GM18519 (cell line): ENCODE measurements around the gene PPP1CA.
A peak's percentile ranks its signal among the peaks of the same experiment; 100 is the strongest.

ENCODE experiments used
- ATAC-seq: cut with Tn5 transposase; IDR thresholded peaks from one replicate; pipeline ENCODE4 v1.9.1; 2021; ENCODE audit warnings: mild to moderate bottlenecking, moderate library complexity; ENCODE audit not compliant: unreplicated experiment, low FRiP score

The PPP1CA gene

DNA sequence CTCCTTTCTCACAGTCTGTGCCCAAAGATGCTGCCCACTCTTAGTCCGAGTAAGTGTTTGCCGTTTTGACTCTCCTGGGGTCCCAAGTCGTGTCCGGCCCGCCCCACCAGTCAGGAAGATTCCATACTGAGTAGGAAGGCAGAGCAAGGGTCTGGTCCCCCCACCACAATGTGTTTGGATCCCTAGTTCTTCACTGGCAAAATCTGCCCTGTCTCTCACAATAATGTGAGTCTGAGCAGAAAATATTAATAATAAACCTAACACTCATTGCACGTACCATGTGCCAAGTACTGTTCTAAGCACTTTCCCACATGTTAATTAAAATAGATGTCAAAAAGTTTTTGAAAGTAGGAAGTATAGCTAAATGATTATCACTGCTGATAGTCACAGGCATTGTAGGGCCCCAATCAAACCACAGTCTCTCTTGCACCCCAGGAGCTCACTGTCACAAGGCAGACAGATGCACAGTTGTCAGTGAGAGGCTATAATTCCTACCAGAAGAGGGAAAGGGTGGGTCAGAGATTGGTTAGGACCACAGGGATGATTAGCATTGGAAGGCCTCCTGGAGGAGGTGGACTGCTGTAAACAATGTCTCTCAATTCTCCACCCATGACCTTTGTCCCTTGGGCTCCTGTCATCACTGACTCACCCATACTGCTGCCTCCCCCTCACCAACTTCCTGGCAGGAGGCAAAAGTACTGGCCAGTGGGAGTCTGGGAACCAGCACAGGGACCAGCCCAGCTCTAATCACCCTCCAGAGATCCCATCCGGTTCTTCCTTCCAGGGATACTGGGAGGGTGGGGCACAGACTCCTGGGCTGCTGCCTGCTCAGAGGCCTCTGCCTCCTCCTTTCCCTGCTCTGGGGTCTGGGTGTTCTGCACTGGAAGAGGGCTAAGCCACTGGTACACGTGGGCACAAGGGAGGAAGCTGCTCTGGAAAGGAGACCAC is 47.3 kb downstream of the PPP1CA start:
- no peak for ATAC-seq

GRCh38 chr11:67353317-67354074 is 48.2 kb downstream of the PPP1CA start, which contains the start of gene POLD4:
Gene POLD4, minus strand, starts transcription at chr11:67353546. Its CDS starts 147 bp downstream, at chr11:67353399.
- peak; percentile 58 for ATAC-seq

GRCh38 chr11:67352546-67353316 is 48.9 kb downstream of the PPP1CA start:
- peak; percentile 1 for ATAC-seq

GRCh38 chr11:67351275-67352005 is 50.2 kb downstream of the PPP1CA start:
- ATAC-seq: no peak

- ATAC-seq: no peak
Observed at GRCh38 chr11:67349928-67350465, 51.7 kb downstream of the PPP1CA start.

GRCh38 chr11:67349457-67349856 is 52.2 kb downstream of the PPP1CA start:
- ATAC-seq: no peak

- ATAC-seq: no peak
Observed at GRCh38 chr11:67349036-67349435, 52.6 kb downstream of the PPP1CA start.
